Right renal cortex interstitium (tissue), 3 donors: ENCODE results near the gene KLF16. TPM values are rescaled to one million over a fixed set of nuclear protein-coding genes. Genes with fewer than 3 reads are reported as not detected.

Experiments
- DNase-seq, 3 donors: peaks; one replicate each; pipeline ENCODE4 v3.0.0-alpha.2; 2013; ENCODE audit warnings: low read depth in 3 of 3, low spot score in 2 of 3
- polyA plus RNA-seq, 3 donors: library from polyadenylated mRNA; unstranded; fragments of 120-200 nt; gene quantifications; one replicate each; pipeline ENCODE4 v1.2.1, GENCODE V29; 2013; ENCODE audit not compliant: insufficient read length in 3 of 3

Gene KLF16
- polyA plus RNA-seq, 3 donors: 5.5 to 6.0 (median 5.7) TPM

- DNase-seq: no peak
Measured at GRCh38 chr19:1845642-1846041, 17.7 kb downstream of the KLF16 start.

GRCh38 chr19:1845125-1845515 is 18.3 kb downstream of the KLF16 start:
- DNase-seq: no peak

- DNase-seq: no peak
Measured at GRCh38 chr19:1844513-1845124, 18.8 kb downstream of the KLF16 start.

- no peak for DNase-seq
Measured at GRCh38 chr19:1843646-1844394, 19.6 kb downstream of the KLF16 start.

- DNase-seq: no peak
Measured at GRCh38 chr19:1843116-1843515, 20.3 kb downstream of the KLF16 start.

GRCh38 chr19:1841209-1841924 is 22.0 kb downstream of the KLF16 start:
- DNase-seq: no peak

- DNase-seq: no peak
Measured at GRCh38 chr19:1840541-1841115, 22.8 kb downstream of the KLF16 start.

GRCh38 chr19:1839658-1840540 is 23.5 kb downstream of the KLF16 start:
- DNase-seq: no peak

GRCh38 chr19:1837625-1838105 is 25.7 kb downstream of the KLF16 start:
- no peak for DNase-seq

- no peak for DNase-seq
Measured at GRCh38 chr19:1837222-1837565, 26.2 kb downstream of the KLF16 start.

GRCh38 chr19:1836458-1837221 is 26.7 kb downstream of the KLF16 start:
- no peak for DNase-seq

- no peak for DNase-seq
Measured at GRCh38 chr19:1833540-1833939, 29.8 kb downstream of the KLF16 start.

GRCh38 chr19:1832046-1832663 is 31.2 kb downstream of the KLF16 start:
- no peak for DNase-seq

- DNase-seq: no peak
Measured at GRCh38 chr19:1830978-1831377, 32.4 kb downstream of the KLF16 start.

GRCh38 chr19:1830568-1830967 is 32.8 kb downstream of the KLF16 start:
- DNase-seq: no peak

- no peak for DNase-seq
Measured at GRCh38 chr19:1829958-1830357, 33.4 kb downstream of the KLF16 start.

- no peak for DNase-seq
Measured at GRCh38 chr19:1828279-1829238, 34.8 kb downstream of the KLF16 start.
